K562 (cell line): ENCODE results near the gene TMEM158. TPM values are rescaled to one million over a fixed set of nuclear protein-coding genes. Genes with fewer than 3 reads are reported as not detected.

Experiments
- ATAC-seq: fragments of 200-7000 bp; cut with Tn5 transposase; 3 replicates; pipeline ENCODE4 v1.9.1; 2020; ENCODE audit warnings: moderate library complexity
- BruUV-seq: library from RNA; stranded (reverse); fragments of 400-500 nt; replicated peaks from 2 replicates; lab custom pipeline; 2021; lab: Mats Ljungman, UMichigan
- CTCF ChIA-PET: fragments of 300-600 bp; formaldehyde crosslinking; extraction: SDS; loops from one replicate; lab custom pipeline; 2021; ENCODE audit warnings: low intra/inter-chr PET ratio; lab: Yijun Ruan, JAX
- POLR2A ChIA-PET: fragments of 300-600, 350-650 bp; sonication (Branson Sonifier 250); formaldehyde crosslinking; extraction: SDS; loops from one replicate; lab custom pipeline; 2021; ENCODE audit warnings: antibody characterized with exemption, inconsistent platforms; lab: Yijun Ruan, JAX
- DNase-seq, 4 experiments: peaks; one replicate each; pipeline versions ENCODE4 v3.0.0 to v3.0.0-alpha.2; 2011 to 2018; ENCODE audit warnings: low spot score in 3 of 4, mixed read lengths in 3 of 4; ENCODE audit errors: extremely low read depth in 1 of 4
- FAIRE-seq: peaks from 2 replicates; lab custom pipeline; 2011; peaks lifted over from hg19 to GRCh38; lab: Jason Lieb, UNC
- H2AFZ ChIP-seq: 2 replicates; pipeline ENCODE4 v1.6.0; 2011; ENCODE audit warnings: low read depth, low read length, control low read depth, inconsistent platforms
- H3K27ac ChIP-seq: fragments of 200-600 bp; 3 replicates; pipeline ENCODE4 v1.8.0; 2011; ENCODE audit warnings: low read depth, mild to moderate bottlenecking, control low read depth, inconsistent platforms, low read length, moderate library complexity, mixed read lengths; ENCODE audit errors: extremely low read depth
- H3K27me3 ChIP-seq, 2 experiments: fragments of 300-600 bp in 1 of 2; 2 replicates in 1 of 2; 3 replicates in 1 of 2; pipeline versions ENCODE4 v1.6.0 to v1.8.0; 2011; ENCODE audit warnings: inconsistent platforms in 2 of 2, low read length in 2 of 2, mild to moderate bottlenecking in 1 of 2, mixed read lengths in 1 of 2, moderate library complexity in 1 of 2; ENCODE audit not compliant: control insufficient read depth in 2 of 2, insufficient read depth in 2 of 2
- H3K36me3 ChIP-seq: fragments of 300-600 bp; 3 replicates; pipeline ENCODE4 v1.8.0; 2011; ENCODE audit warnings: mild to moderate bottlenecking, low read length, inconsistent platforms; ENCODE audit not compliant: control insufficient read depth, insufficient read depth
- H3K4me1 ChIP-seq, 2 experiments: fragments of 200-600 bp in 1 of 2; replicated peaks in 1 of 2; 2 replicates in 1 of 2; 3 replicates in 1 of 2; pipeline versions ENCODE4 v1.5.1 to v1.8.0; 2011; ENCODE audit warnings: inconsistent platforms in 2 of 2, low read length in 2 of 2, mild to moderate bottlenecking in 1 of 2, mixed read lengths in 1 of 2, moderate library complexity in 1 of 2; ENCODE audit not compliant: control insufficient read depth in 2 of 2, insufficient read depth in 2 of 2
- H3K4me2 ChIP-seq: 2 replicates; pipeline ENCODE4 v1.6.1; 2011; ENCODE audit warnings: low read length, control low read depth, inconsistent platforms, mixed read lengths; ENCODE audit not compliant: insufficient read depth
- H3K4me3 ChIP-seq: fragments of 200-600 bp; sonication (generic), shearing (Covaris generic); 2 replicates; pipeline ENCODE4 v1.5.1; 2016; ENCODE audit warnings: control low read depth, inconsistent platforms
- H3K79me2 ChIP-seq: fragments of 200-600 bp; 3 replicates; pipeline ENCODE4 v1.8.0; 2011; ENCODE audit warnings: low read length, inconsistent platforms; ENCODE audit not compliant: control insufficient read depth, insufficient read depth
- H3K9ac ChIP-seq, 2 experiments: 2 replicates each; pipeline versions ENCODE4 v1.6.0 to v1.6.1; 2011; ENCODE audit warnings: low read depth in 2 of 2, low read length in 2 of 2, control low read depth in 1 of 2, inconsistent platforms in 1 of 2, mild to moderate bottlenecking in 1 of 2, mixed read lengths in 1 of 2; ENCODE audit not compliant: insufficient read depth in 1 of 2
- H3K9me1 ChIP-seq: one replicate; pipeline ENCODE4 v1.6.0; 2011; ENCODE audit warnings: inconsistent platforms, mild to moderate bottlenecking, low read length, moderate library complexity; ENCODE audit not compliant: control insufficient read depth, insufficient read depth
- H3K9me3 ChIP-seq: replicated peaks from 2 replicates; pipeline ENCODE4 v1.5.1; 2011; ENCODE audit warnings: low read depth, low read length, inconsistent platforms; ENCODE audit not compliant: control insufficient read depth, insufficient read depth
- H4K20me1 ChIP-seq: replicated peaks from 2 replicates; pipeline ENCODE4 v1.6.1; 2011; ENCODE audit warnings: low read length, inconsistent platforms, mixed read lengths; ENCODE audit not compliant: control insufficient read depth, insufficient read depth
- ARID1B ChIP-seq: fragments of 450-650 bp; IDR thresholded peaks from 2 replicates; pipeline ENCODE4 v1.6.1; 2016; ENCODE audit warnings: antibody characterized with exemption, mild to moderate bottlenecking, inconsistent platforms
- CBFA2T3 ChIP-seq: fragments of 450-650 bp; IDR thresholded peaks from 2 replicates; pipeline ENCODE4 v1.6.1; 2017
- CHD2 ChIP-seq: IDR thresholded peaks from 2 replicates; pipeline ENCODE4 v1.6.1; 2011; ENCODE audit warnings: low read depth, low read length
- JUNB ChIP-seq: fragments of 450-650 bp; formaldehyde crosslinking; conservative IDR thresholded peaks from 2 replicates; pipeline ENCODE4 v1.4.0; 2020; ENCODE audit warnings: mild to moderate bottlenecking
- POLR2H ChIP-seq: IDR thresholded peaks from 2 replicates; pipeline ENCODE4 v1.6.1; 2016; ENCODE audit warnings: missing genetic modification characterization, low read depth, mild to moderate bottlenecking, control low read depth, missing compliant biosample characterization, moderate library complexity
- POU5F1 ChIP-seq: fragments of 150-350 bp; IDR thresholded peaks from 2 replicates; pipeline ENCODE4 v1.6.1; 2014; ENCODE audit warnings: borderline replicate concordance, low read length, low read depth, mild to moderate bottlenecking; ENCODE audit not compliant: partially characterized antibody
- PTBP1 ChIP-seq: fragments of 200-400 bp; formaldehyde crosslinking; IDR thresholded peaks from 2 replicates; pipeline ENCODE4 v1.6.1; 2017; ENCODE audit warnings: low read depth, low read length
- SLC30A9 ChIP-seq: fragments of 250-450 bp; sonication (Bioruptor Pico); IDR thresholded peaks from 2 replicates; pipeline ENCODE4 v1.8.0; 2022; ENCODE audit warnings: mild to moderate bottlenecking, moderate library complexity
- TAL1 ChIP-seq: fragments of 450-650 bp; IDR thresholded peaks from 2 replicates; pipeline ENCODE4 v1.6.1; 2016; ENCODE audit warnings: mild to moderate bottlenecking
- TCF7 ChIP-seq: sonication (generic); IDR thresholded peaks from 2 replicates; pipeline ENCODE4 v1.6.1; 2016; ENCODE audit warnings: antibody characterized with exemption, borderline replicate concordance
- WGBS: fragments of 100-300 bp; shearing (Covaris generic); methylation state at CpG from one replicate; pipeline ENCODE4 v1.1.6; 2016; ENCODE audit warnings: low coverage, mixed read lengths; ENCODE audit not compliant: insufficient coverage; ENCODE audit errors: missing lambda C conversion rate; 5-methylcytosine and 5-hydroxymethylcytosine counted together
- in situ Hi-C: fragments of 300-500 bp; cut with MboI; formaldehyde crosslinking; loops from 4 replicates; pipeline ENCODE4 v1.15.0; 2018; ENCODE audit warnings: inconsistent platforms, mixed read lengths
- intact Hi-C: fragments of 100-400 bp; cut with micrococcal nuclease; formaldehyde crosslinking; loops from 2 replicates; pipeline ENCODE4 v1.14.2; 2022
- polyA plus RNA-seq, 8 experiments: library from polyadenylated mRNA; depleted of rRNA in 4 of 8; stranded (reverse) in 5 of 8; unstranded in 3 of 8; fragments of >200 nt; fragmentation: Nextera tagmentation in 2 of 8; fragmentation: Illumina TruSeq in 1 of 8; extraction: Ambion mirVana in 2 of 8; extraction: Trizol in 1 of 8; gene quantifications; 2 replicates each; pipeline versions ENCODE4 v1.2.1 to v1.2.3, GENCODE V29; 2011 to 2014; ENCODE audit warnings: inconsistent platforms in 1 of 8, missing spikeins in 1 of 8
- total RNA-seq, 7 experiments: library from RNA; depleted of rRNA in 6 of 7; stranded (reverse); fragments of >200 nt in 6 of 7; fragmentation: Illumina TruSeq in 2 of 7; extraction: Trizol in 2 of 7; gene quantifications; 2 replicates each; pipeline versions ENCODE4 v1.2.1 to v1.2.3, GENCODE V29; 2011 to 2021; ENCODE audit warnings: low replicate concordance in 1 of 7
- TF ChIP-seq, protein P1 (sequence below), 2 experiments: fragments of 450-650 bp; IDR thresholded peaks; 2 replicates each; pipeline ENCODE4 v1.6.1; 2016; ENCODE audit warnings: mild to moderate bottlenecking in 2 of 2, borderline replicate concordance in 1 of 2, low read depth in 1 of 2, moderate library complexity in 1 of 2

The TMEM158 gene
- total and polyA plus RNA-seq, 9 of the 15 experiments (the other 6 are each of a cell fraction or from before 2014, with no cell fraction given): 2.2 to 46.5 (median 8.4) TPM

DNA sequence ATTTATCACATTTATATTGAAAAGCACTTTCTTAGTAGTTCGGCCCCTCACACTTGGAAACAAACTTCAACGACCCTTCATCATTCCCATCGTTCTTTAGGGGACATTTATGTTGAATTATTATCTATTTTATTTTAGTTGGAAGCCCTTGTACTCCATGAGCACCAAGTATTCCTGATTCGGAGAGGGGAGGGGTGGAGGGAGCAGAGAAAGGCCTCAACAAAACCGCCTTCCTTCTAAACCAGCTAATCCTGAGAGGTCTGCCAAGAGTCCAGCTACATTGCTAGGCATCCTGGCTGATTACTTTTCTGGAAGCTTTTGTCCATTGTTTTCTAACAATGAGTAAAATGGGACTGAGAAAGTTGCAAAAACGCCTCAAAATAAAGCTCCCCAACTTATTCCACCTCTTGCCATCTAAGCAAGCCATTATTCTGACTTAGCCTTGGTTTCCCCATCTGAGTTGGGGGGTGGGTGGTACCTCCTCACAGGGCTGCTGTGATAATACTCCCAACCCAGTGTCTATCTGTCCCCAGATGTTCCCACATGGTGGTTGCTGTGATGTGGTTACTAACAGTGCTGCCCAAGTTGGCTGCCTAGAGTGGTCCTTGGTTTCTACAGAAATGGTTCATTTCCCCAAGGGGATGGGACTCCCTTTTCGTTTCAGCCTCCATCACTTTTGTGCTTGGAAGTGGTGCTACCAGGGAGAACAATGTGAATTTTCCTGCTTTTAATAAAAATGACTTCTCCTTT is 1.2 kb upstream of the TMEM158 start:
- peaks cover 16% of the 10 kb centered on the region for H3K79me2 ChIP-seq
- intact Hi-C loops (loop anchor here (5.0 kb wide), 3 partner anchors 45 to 430 kb away; no protein-coding TSS in a partner anchor), in situ Hi-C loops (no loop called here)
- no peak overlapping the region for H3K9ac ChIP-seq
- peaks cover 27 to 40% of the 10 kb centered on the region in 2 experiments for H3K27me3 ChIP-seq
- no peaks in the 10 kb centered on the region for H3K9me3 ChIP-seq
- ATAC-seq: no peak
- peak overlapping the region; percentile 67 for H3K4me2 ChIP-seq
- POLR2A ChIA-PET: interaction anchor here (0.6 to 1.1 kb wide), 4 partner anchors 12 to 122 kb away, joined by 3 to 5 read pairs (median 4); no protein-coding TSS in a partner anchor
- H3K4me1 ChIP-seq: peaks cover 18 to 19% of the 10 kb centered on the region in 2 experiments; a peak in 4 of 5 replicates
- FAIRE-seq: peak; percentile 29
- H4K20me1 ChIP-seq: no peaks in the 10 kb centered on the region
- no peak overlapping the region for H3K4me3 ChIP-seq
- no peak overlapping the region for H2AFZ ChIP-seq
- no peaks in the 10 kb centered on the region; the same call in 2 of the 3 replicates for H3K36me3 ChIP-seq
- H3K9me1 ChIP-seq: no peaks in the 10 kb centered on the region
- no peak overlapping the region for H3K27ac ChIP-seq
- BruUV-seq: no TSS peak
- CTCF ChIA-PET: interaction anchor here (1.3 to 1.8 kb wide), 2 partner anchors 161 to 281 kb away, joined by 3 to 6 read pairs; partner anchors contain the start of gene LARS2
- peak in 3 of 4 experiments; percentile 36 to 51 (median 47) for DNase-seq
- 40% methylated on average over 7 of the region's 7 CpGs for WGBS
- TF ChIP-seq CBFA2T3 (peak; percentile 80), PTBP1 (no peak), JUNB (no peak), TCF7 (peak; percentile 89), SLC30A9 (CRISPR knock-in tag) (no peak), POLR2H (no peak), ARID1B (peak; percentile 42), TAL1 (peak; percentile 39; the same call in 1 of the 2 replicates), POU5F1 (no peak), CHD2 (no peak)
- TF ChIP-seq, protein P1, sequence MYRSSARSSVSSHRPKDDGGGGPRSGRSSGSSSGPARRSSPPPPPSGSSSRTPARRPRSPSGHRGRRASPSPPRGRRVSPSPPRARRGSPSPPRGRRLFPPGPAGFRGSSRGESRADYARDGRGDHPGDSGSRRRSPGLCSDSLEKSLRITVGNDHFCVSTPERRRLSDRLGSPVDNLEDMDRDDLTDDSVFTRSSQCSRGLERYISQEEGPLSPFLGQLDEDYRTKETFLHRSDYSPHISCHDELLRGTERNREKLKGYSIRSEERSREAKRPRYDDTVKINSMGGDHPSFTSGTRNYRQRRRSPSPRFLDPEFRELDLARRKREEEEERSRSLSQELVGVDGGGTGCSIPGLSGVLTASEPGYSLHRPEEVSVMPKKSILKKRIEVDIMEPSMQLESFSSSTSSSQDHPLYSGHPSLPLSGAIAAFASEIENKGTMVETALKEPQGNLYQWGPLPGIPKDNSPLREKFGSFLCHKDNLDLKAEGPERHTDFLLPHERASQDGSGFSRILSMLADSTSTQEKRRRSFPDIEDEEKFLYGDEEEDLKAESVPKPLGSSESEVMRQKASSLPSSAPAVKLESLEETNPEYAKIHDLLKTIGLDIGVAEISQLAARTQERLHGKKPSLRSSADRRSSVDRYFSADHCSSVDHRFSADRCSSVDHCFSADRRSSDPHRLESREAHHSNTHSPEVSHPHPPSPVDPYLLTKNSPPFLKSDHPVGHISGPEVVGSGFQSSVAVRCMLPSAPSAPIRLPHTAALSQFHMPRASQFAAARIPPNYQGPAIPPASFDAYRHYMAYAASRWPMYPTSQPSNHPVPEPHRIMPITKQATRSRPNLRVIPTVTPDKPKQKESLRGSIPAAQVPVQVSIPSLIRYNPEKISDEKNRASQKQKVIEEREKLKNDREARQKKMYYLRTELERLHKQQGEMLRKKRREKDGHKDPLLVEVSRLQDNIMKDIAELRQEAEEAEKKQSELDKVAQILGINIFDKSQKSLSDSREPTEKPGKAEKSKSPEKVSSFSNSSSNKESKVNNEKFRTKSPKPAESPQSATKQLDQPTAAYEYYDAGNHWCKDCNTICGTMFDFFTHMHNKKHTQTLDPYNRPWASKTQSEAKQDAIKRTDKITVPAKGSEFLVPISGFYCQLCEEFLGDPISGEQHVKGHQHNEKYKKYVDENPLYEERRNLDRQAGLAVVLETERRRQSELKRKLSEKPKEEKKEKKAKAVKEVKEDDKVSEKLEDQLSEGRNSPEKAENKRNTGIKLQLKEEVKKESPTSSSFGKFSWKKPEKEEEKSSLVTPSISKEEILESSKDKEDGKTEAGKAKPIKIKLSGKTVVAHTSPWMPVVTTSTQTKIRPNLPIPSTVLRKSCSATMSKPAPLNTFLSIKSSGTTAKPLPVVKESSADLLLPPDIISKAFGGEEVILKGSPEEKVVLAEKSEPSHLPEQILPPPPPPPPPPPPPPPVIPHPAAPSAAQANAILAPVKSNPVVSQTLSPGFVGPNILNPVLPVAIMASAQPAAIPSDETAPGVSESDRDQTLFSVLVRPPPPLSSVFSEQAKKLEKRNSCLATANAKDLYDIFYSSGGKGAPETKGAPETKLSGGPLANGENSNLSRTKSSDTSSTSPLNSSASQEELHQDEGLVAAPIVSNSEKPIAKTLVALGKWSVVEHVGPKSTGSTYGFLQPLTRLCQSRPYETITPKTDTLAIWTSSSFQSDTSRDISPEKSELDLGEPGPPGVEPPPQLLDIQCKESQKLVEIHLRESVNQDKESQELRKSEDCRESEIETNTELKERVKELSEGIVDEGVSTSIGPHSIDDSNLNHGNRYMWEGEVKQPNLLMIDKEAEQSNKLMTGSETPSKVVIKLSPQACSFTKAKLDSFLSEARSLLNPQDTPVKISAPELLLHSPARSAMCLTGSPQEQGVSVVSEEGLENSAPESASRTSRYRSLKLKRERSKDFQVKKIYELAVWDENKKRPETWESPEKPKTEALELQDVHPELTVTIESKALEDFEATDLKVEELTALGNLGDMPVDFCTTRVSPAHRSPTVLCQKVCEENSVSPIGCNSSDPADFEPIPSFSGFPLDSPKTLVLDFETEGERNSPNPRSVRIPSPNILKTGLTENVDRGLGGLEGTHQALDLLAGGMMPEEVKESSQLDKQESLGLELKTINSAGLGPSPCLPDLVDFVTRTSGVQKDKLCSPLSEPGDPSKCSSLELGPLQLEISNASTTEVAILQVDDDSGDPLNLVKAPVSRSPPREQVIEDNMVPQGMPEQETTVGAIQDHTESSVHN (IDR thresholded peaks at IDR 0.05; ENCODE audit: borderline replicate concordance in 1 of 2, low read depth in 1 of 2): no peak
